ENCODE results near the gene OMP.

OMP gene

GRCh38 chr11:77108436-77108835, 5.8 kb downstream of the OMP start:
- no peak for DNase-seq

GRCh38 chr11:77109236-77110019, 6.8 kb downstream of the OMP start:
- DNase-seq, result no peak

GRCh38 chr11:77110836-77111235, 8.2 kb downstream of the OMP start:
- no peak for DNase-seq

- no peak for DNase-seq
Observed at GRCh38 chr11:77111277-77111676, 8.6 kb downstream of the OMP start.

DNA sequence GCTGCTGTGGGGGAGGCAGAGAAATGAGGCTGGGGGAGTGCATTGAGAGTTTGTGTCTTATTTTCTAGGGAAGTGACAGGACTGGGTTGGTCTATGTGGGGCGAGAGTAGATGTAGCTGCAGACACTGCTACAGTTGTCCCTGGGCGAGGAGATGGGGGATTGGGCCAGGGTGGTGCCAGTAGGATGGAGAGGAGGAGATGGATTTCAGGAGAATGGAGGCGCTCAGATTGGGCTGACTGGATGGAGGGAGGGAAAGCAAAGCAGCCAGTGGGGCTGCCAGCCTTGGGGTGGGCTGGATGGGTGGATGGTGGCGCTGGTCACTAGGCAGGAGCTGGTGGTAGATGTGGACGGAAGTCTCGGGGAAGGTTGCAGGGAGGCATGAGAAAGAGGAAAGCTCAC, 9.3 kb downstream of the OMP start:
- no peak for DNase-seq

- DNase-seq, result no peak
Observed at GRCh38 chr11:77112641-77113381, 10.2 kb downstream of the OMP start.

- DNase-seq, result no peak
Observed at GRCh38 chr11:77113382-77114088, 10.9 kb downstream of the OMP start.

DNA sequence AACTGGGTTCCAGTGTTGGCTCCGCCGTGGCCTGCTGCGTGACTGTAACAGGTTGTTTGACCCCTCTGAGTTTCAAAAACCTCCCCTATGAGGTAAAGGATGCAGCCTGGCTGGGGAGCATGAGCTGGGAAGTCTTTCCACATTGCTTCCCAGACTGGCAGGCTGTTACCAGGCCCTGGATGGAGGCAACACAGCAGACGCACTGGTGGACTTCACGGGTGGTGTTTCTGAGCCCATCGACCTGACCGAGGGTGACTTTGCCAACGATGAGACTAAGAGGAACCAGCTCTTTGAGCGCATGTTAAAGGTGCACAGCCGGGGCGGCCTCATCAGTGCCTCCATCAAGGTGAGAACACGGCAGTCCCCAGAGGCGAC, 11.4 kb downstream of the OMP start:
- no peak for DNase-seq

DNA sequence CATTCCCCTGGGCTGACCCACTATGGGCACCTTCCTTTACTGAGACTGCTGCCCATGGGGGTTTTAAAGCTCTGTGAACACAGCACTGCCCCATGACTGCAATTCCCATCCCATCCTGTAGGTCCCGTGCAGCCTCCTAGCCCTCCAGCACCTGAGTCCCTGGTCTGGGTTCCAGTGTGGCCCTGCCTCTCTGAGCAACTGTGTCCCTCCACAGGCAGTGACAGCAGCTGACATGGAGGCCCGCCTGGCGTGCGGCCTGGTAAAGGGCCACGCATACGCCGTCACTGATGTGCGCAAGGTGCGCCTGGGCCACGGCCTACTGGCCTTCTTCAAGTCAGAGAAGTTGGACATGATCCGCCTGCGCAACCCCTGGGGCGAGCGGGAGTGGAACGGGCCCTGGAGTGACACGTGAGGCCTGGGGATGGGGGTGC, 12.6 kb downstream of the OMP start:
- no peak for DNase-seq

DNA sequence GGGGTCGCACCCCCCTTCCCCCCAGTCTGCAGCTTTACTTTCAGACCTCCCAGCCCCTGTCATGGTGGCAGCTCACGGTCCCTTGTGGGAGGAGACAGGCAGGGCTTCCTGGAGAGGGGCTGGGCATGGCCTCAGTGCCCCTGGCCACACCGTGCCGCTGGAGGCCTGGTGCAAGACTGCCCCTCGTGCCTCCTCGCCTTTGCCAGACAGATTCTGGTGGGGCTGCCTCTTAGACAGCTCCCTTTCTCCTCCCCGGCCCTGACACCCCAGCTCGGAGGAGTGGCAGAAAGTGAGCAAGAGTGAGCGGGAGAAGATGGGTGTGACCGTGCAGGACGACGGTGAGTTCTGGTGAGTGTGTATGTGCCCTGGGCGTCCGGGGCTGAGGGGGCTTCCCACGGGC, 13.3 kb downstream of the OMP start:
- DNase-seq, result no peak

DNA sequence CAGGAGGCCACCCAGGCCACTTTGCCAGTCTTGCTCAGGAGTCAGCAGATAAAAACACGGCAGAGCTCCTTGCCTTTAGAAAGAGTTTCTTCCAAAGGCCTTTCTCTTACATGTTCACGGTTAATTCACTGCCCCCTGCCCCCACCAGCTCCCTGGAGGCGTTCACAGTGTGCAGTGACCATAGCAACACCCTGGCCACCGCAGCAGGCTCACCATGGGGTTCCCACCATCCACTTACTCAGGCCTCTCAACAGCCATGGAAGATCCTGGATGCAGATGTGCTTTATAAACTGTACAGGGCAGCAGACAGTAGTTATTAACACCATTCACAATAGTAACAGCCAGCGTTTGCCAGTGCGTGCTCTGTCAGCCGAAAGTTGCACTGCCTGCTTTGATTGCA, 14.9 kb downstream of the OMP start:
- peak; percentile 36 for DNase-seq

GRCh38 chr11:77118086-77118485, 15.4 kb downstream of the OMP start:
- no peak for DNase-seq

DNA sequence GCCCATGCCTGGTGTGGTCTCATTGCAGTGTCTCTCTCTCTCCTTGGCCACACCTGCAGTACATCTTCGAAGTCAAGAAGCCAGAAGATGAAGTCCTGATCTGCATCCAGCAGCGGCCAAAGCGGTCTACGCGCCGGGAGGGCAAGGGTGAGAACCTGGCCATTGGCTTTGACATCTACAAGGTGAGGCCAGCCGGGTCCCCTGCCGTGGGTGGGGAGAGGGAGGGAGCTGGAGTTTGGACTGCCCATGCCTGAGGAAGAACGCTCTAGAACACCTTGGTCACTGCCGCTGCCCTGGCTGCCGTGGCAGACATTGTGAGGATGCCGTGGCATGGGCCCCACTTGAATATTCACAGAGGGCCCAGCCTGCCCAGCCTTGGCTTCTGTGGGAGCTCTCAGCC, 16.3 kb downstream of the OMP start:
- no peak for DNase-seq

GRCh38 chr11:77119531-77119936, 16.9 kb downstream of the OMP start:
- no peak for DNase-seq

DNA sequence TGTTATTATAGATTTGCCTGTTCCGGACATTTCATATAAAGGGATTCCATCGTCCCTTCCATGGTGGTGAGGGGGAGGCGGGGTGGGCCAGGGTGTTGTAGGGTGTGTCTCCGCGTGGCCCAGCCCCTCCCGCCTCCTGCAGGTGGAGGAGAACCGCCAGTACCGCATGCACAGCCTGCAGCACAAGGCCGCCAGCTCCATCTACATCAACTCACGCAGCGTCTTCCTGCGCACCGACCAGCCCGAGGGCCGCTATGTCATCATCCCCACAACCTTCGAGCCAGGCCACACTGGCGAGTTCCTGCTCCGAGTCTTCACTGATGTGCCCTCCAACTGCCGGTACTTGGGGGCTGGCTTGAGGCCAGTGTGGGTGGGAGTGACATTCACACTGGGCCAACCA, 17.9 kb downstream of the OMP start:
- DNase-seq, result no peak

DNA sequence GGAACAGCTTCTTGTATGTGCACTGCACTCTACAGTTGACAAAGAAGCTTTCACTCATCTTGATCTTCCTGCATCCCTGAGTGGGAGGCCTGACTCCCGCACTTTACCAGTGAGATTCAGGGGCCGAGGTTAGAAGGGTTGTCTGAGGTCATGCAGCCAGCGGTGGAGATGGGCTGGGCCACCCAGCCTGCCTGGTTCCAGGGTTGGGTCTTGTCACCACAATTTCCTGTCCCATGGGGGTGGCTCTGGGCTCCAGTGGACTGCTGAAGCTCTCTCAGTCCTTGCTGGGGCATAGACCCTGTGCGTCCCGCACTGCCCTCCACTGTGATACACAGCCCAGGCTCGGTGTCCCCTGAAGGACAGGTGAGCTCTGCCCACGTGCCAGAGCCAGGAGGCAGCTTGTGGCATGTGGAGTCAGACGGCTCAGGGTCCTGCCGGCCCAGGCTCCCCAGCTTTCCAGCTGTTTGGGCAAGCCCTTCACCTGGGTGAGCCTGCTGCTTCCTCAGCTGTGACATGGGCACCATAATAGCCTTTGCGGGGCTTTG, 18.5 kb downstream of the OMP start:
- DNase-seq, result no peak

DNA sequence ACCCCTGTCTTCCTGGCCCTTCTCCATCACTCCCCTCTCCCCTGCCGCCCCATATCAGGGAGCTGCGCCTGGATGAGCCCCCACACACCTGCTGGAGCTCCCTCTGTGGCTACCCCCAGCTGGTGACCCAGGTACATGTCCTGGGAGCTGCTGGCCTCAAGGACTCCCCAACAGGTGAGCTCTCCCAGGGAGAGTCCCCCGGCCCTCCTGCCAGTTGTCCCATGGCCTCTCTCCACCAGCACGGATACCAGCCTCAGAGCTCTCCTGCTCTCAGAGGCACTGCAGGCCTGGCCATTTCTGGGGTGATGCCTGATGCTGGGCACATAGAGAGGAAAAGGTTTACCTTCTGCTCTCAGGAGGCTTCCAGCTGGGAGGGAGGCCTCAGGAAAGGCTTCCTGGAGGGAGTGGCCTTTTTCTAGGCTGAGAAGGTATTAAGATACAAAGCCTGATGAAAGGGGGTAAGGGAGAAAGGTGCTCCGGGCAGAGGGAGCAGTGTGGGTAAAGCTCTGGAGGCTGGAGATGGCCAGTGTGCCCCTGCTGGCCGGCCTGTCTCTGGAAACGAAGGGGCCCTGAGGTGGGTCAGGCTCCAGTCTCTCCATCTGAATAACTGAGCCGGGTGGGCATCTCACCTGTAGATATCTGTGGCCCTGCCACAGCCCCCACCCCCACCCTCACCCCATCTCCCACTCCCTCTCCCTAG, 19.4 kb downstream of the OMP start:
- no peak for DNase-seq

DNA sequence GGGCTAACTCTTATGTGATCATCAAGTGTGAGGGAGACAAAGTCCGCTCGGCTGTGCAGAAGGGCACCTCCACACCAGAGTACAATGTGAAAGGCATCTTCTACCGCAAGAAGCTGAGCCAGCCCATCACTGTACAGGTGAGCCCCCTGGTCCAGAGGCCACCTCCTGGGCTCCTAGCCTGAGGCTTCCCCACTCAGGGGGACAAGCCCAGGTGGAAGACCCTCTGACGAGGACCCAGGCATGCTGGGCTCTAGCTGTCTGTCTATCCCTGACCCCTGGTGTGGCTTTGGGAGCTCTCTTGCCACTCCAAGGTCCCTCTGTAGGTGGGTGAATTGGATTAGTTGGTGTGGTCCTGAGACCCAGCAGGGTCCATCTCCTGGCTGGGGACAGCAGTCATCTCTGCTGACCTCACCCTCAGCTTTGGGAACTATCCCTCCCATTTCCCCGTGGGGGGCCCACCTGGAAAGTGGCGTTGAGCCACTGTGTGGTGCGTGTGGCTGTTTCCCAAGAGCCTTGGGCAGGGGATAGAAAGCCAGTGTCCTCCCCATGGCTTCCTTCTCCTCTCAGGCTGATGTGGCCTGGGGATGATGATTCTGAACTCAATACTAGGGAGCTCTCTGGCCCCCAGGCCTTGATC, 20.1 kb downstream of the OMP start:
- no peak for DNase-seq

- DNase-seq, result no peak
Observed at GRCh38 chr11:77123591-77123990, 21.0 kb downstream of the OMP start.

GRCh38 chr11:77124041-77124440, 21.4 kb downstream of the OMP start:
- no peak for DNase-seq

- no peak for DNase-seq
Observed at GRCh38 chr11:77124488-77124887, 21.8 kb downstream of the OMP start.

DNA sequence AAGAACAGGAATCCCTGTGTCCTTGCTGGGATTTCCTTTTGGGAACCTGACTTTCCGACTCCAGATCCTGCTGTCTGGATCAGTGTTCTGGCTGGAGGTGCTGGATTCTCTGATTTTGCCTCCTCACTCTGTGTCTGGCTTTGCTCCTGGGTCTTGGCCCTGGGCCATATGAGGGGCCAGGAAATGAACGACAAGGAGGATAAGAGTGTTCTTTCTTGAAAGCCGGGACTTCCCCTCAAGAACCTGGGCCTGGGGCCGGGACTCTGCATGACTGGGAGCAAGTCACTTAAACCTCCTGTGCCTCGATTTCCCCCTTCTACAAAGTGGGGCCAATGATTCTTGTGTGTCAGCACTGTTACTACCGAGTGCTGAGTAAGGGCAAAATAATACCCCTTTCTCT, 22.6 kb downstream of the OMP start:
- no peak for DNase-seq

Measured in retina (tissue), 1 donor.